GM12878 (cell line): ENCODE results near the gene C5orf52. TPM values are rescaled to one million over a fixed set of nuclear protein-coding genes. Genes with fewer than 3 reads are reported as not detected.

Experiments used
- ATAC-seq: fragments of 200-7000 bp; cut with Tn5 transposase; 3 replicates; pipeline ENCODE4 v1.9.1; 2020; ENCODE audit warnings: mild to moderate bottlenecking, moderate library complexity
- BruUV-seq: library from RNA; stranded (reverse); fragments of 400-500 nt; replicated peaks from 2 replicates; lab custom pipeline; 2021; lab: Mats Ljungman, UMichigan
- CTCF ChIA-PET: fragments of 300-600 bp; sonication (Branson Sonifier 250); formaldehyde crosslinking; extraction: SDS; loops from one replicate; lab custom pipeline; 2021; ENCODE audit warnings: inconsistent platforms; lab: Yijun Ruan, JAX
- POLR2A ChIA-PET: fragments of 350-600 bp; formaldehyde crosslinking; extraction: SDS; loops from one replicate; lab custom pipeline; 2021; ENCODE audit warnings: inconsistent platforms; lab: Charles Lee
- RAD21 ChIA-PET: fragments of 300-600 bp; sonication (Branson Sonifier 250); formaldehyde crosslinking; loops from one replicate; lab custom pipeline; 2023; ENCODE audit warnings: antibody characterized with exemption; ENCODE audit not compliant: unreplicated experiment; lab: Charles Lee
- SMC1A ChIA-PET: fragments of 300-600 bp; sonication (Branson Sonifier 250); formaldehyde crosslinking; loops from one replicate; lab custom pipeline; 2023; ENCODE audit not compliant: unreplicated experiment, uncharacterized antibody; lab: Charles Lee
- DNase-seq: peaks from one replicate; pipeline ENCODE4 v3.0.0-alpha.2; 2011; ENCODE audit warnings: low read depth, low spot score
- FAIRE-seq: peaks from 3 replicates; lab custom pipeline; 2011; peaks lifted over from hg19 to GRCh38; lab: Jason Lieb, UNC
- H2AFZ ChIP-seq: 2 replicates; pipeline ENCODE4 v1.6.0; 2011; ENCODE audit warnings: low read depth, low read length, control low read depth; ENCODE audit not compliant: control insufficient read depth
- H3K27ac ChIP-seq: 2 replicates; pipeline ENCODE4 v1.5.1; 2011; ENCODE audit warnings: control low read depth; ENCODE audit not compliant: control insufficient read depth, insufficient read depth
- H3K27me3 ChIP-seq, 2 experiments: replicated peaks in 1 of 2; 2 replicates each; pipeline versions ENCODE4 v1.6.0 to v1.6.1; 2011; ENCODE audit warnings: low read length in 1 of 2; ENCODE audit not compliant: control insufficient read depth in 2 of 2, insufficient read depth in 2 of 2
- H3K36me3 ChIP-seq, 2 experiments: 2 replicates each; pipeline ENCODE4 v1.5.1; 2011; ENCODE audit warnings: low read length in 1 of 2; ENCODE audit not compliant: control insufficient read depth in 2 of 2, insufficient read depth in 2 of 2
- H3K4me1 ChIP-seq: 2 replicates; pipeline ENCODE4 v1.6.1; 2011; ENCODE audit warnings: mild to moderate bottlenecking, low read length, moderate library complexity, mixed read lengths; ENCODE audit not compliant: control insufficient read depth, insufficient read depth
- H3K4me2 ChIP-seq: 2 replicates; pipeline ENCODE4 v1.6.0; 2011; ENCODE audit warnings: control low read depth; ENCODE audit not compliant: control insufficient read depth, insufficient read depth
- H3K4me3 ChIP-seq: fragments of 200-600 bp; sonication (generic); 2 replicates; pipeline ENCODE4 v1.5.1; 2016
- H3K79me2 ChIP-seq: 2 replicates; pipeline ENCODE4 v1.6.0; 2011; ENCODE audit warnings: low read length; ENCODE audit not compliant: control insufficient read depth, insufficient read depth
- H3K9ac ChIP-seq: 2 replicates; pipeline ENCODE4 v1.8.0; 2011; ENCODE audit warnings: low read length, control low read depth, mixed read lengths; ENCODE audit not compliant: control insufficient read depth, insufficient read depth
- H3K9me3 ChIP-seq: replicated peaks from 3 replicates; pipeline ENCODE4 v1.5.1; 2011; ENCODE audit warnings: mild to moderate bottlenecking, low read length; ENCODE audit not compliant: control insufficient read depth, insufficient read depth
- H4K20me1 ChIP-seq: 2 replicates; pipeline ENCODE4 v1.6.0; 2011; ENCODE audit not compliant: control insufficient read depth, insufficient read depth
- EED ChIP-seq: sonication (generic); IDR thresholded peaks from 2 replicates; pipeline ENCODE4 v1.6.1; 2016; ENCODE audit warnings: antibody characterized with exemption, low read depth
- MLLT1 ChIP-seq: fragments of 450-650 bp; IDR thresholded peaks from 2 replicates; pipeline ENCODE4 v1.6.1; 2016; ENCODE audit warnings: mild to moderate bottlenecking
- MYC ChIP-seq: IDR thresholded peaks from 2 replicates; pipeline ENCODE4 v1.6.1; 2011; ENCODE audit warnings: mild to moderate bottlenecking, low read length, moderate library complexity, inconsistent platforms; ENCODE audit not compliant: insufficient read depth, insufficient replicate concordance, insufficient read length, severe bottlenecking
- NR2C2 ChIP-seq: IDR thresholded peaks from 2 replicates; pipeline ENCODE4 v1.6.1; 2011; ENCODE audit warnings: borderline replicate concordance, low read depth; ENCODE audit not compliant: control insufficient read depth, insufficient read length
- NR2F1 ChIP-seq: fragments of 450-650 bp; conservative IDR thresholded peaks from 2 replicates; pipeline ENCODE4 v1.6.1; 2017; ENCODE audit warnings: mild to moderate bottlenecking
- PML ChIP-seq: IDR thresholded peaks from 2 replicates; pipeline ENCODE4 v1.6.1; 2012; ENCODE audit warnings: low read length, inconsistent platforms
- POU2F2 ChIP-seq: IDR thresholded peaks from 3 replicates; pipeline ENCODE4 v1.6.1; 2011; ENCODE audit warnings: low read depth, mild to moderate bottlenecking, low read length, borderline replicate concordance
- PRDM15 ChIP-seq: fragments of 450-650 bp; formaldehyde crosslinking; IDR thresholded peaks from 2 replicates; pipeline ENCODE4 v1.4.0; 2020; ENCODE audit warnings: mild to moderate bottlenecking, moderate library complexity
- SUPT20H ChIP-seq: IDR thresholded peaks from 2 replicates; pipeline ENCODE4 v1.6.1; 2011; ENCODE audit warnings: low read depth, mild to moderate bottlenecking, low read length, moderate library complexity, borderline replicate concordance; ENCODE audit not compliant: control insufficient read depth
- YBX1 ChIP-seq: fragments of 450-650 bp; IDR thresholded peaks from 2 replicates; pipeline ENCODE4 v1.6.1; 2016; ENCODE audit warnings: antibody characterized with exemption
- ZBED1 ChIP-seq: IDR thresholded peaks from 2 replicates; pipeline ENCODE4 v1.6.1; 2016; ENCODE audit warnings: borderline replicate concordance
- ZBTB4 ChIP-seq: fragments of 450-650 bp; formaldehyde crosslinking; IDR thresholded peaks from 2 replicates; pipeline ENCODE4 v1.4.0; 2022; ENCODE audit warnings: mild to moderate bottlenecking, moderate library complexity
- WGBS: methylation state at CpG from one replicate; pipeline ENCODE4 v1.1.6; 2016; ENCODE audit warnings: low lambda C conversion rate; ENCODE audit not compliant: insufficient replicate concordance, insufficient coverage; ENCODE audit errors: missing lambda C conversion rate; 5-methylcytosine and 5-hydroxymethylcytosine counted together
- in situ Hi-C: fragments of 300-500 bp; cut with MboI; formaldehyde crosslinking; loops from 9 replicates; pipeline ENCODE4 v1.14.3; 2018; ENCODE audit warnings: mixed read lengths
- intact Hi-C: fragments of 100-400 bp; cut with micrococcal nuclease; formaldehyde crosslinking; loops from one replicate; pipeline ENCODE4 v1.14.2; 2022; ENCODE audit not compliant: unreplicated experiment
- polyA plus RNA-seq, 11 experiments: library from polyadenylated mRNA; depleted of rRNA in 4 of 11; unstranded in 6 of 11; stranded (reverse) in 5 of 11; fragments of >200 nt; fragmentation: Nextera tagmentation in 4 of 11; fragmentation: Illumina TruSeq in 1 of 11; extraction: Ambion mirVana in 4 of 11; extraction: Trizol in 1 of 11; gene quantifications; 1 replicate in 1 of 11; 2 replicates in 10 of 11; pipeline versions ENCODE4 v1.2.1 to v1.2.3, GENCODE V29; 2011 to 2016; ENCODE audit warnings: inconsistent platforms in 2 of 11, missing spikeins in 2 of 11, low read depth in 1 of 11
- total RNA-seq, 4 experiments: library from RNA; depleted of rRNA in 3 of 4; stranded (reverse); fragments of >200 nt in 3 of 4; fragmentation: Illumina TruSeq in 1 of 4; extraction: Trizol in 1 of 4; gene quantifications; 2 replicates each; pipeline versions ENCODE4 v1.2.1 to v1.2.3, GENCODE V29; 2013 to 2021

The C5orf52 gene
- total and polyA plus RNA-seq, 10 of the 15 experiments (the other 5 are each of a cell fraction or from before 2014, with no cell fraction given): not detected

GRCh38 chr5:157680239-157680638, 8.9 kb downstream of the C5orf52 start:
- Histone ChIP-seq H3K4me2 (no peak overlapping the region), H3K4me3 (no peak overlapping the region), H3K4me1 (no peaks in the 10 kb centered on the region), H3K9me3 (no peaks in the 10 kb centered on the region), H3K36me3 (no peaks in the 10 kb centered on the region), H3K27me3 (no peaks in the 10 kb centered on the region; a peak in 1 of 4 replicates), H4K20me1 (no peaks in the 10 kb centered on the region), H2AFZ (no peak overlapping the region), H3K79me2 (no peaks in the 10 kb centered on the region), H3K27ac (no peak overlapping the region), H3K9ac (no peak overlapping the region)
- TF ChIP-seq MLLT1 (no peak), PML (no peak), ZBED1 (no peak), YBX1 (no peak), ZBTB4 (CRISPR knock-in tag) (no peak), NR2C2 (no peak), MYC (no peak), POU2F2 (no peak), SUPT20H (no peak), PRDM15 (CRISPR knock-in tag) (no peak), EED (no peak), NR2F1 (no peak)
- 69% methylated on average over 2 of the region's 2 CpGs for WGBS
- intact Hi-C loops: no loop called here
- DNase-seq (no peak), ATAC-seq (no peak), FAIRE-seq (no peak)
- ChIA-PET POLR2A (interaction anchor here (0.7 kb wide), 1 partner anchor 41 kb away, joined by 3 read pairs; no protein-coding TSS in a partner anchor), CTCF (interaction anchor here (0.6 to 1.9 kb wide), 2 partner anchors 11 to 13 kb away, joined by 3 to 5 read pairs; no protein-coding TSS in a partner anchor), RAD21 (no interaction called here), SMC1A (interaction anchor here (1.4 kb wide), 1 partner anchor 211 kb away, joined by 3 read pairs; no protein-coding TSS in a partner anchor)
- BruUV-seq: no TSS peak
- in situ Hi-C loops: no loop called here
